Fibroblast of skin of abdomen (primary cell): Measurements from ENCODE around the gene CACNA1B.
"Not testable (repeated sequence)": the region's sequence is repeated elsewhere in the genome, so short reads cannot be mapped to it uniquely, and the experiment has no call there.

ENCODE experiments used
- DNase-seq: peaks from one replicate; pipeline ENCODE4 v3.0.0-alpha.2; 2013

Gene CACNA1B

GRCh38 chr9:138103111-138103848 is 225.7 kb downstream of the CACNA1B start:
- DNase-seq, result no peak

- DNase-seq, result no peak
Measured at GRCh38 chr9:138103849-138104206, 226.2 kb downstream of the CACNA1B start.

- no peak for DNase-seq
Measured at GRCh38 chr9:138104251-138105122, 226.9 kb downstream of the CACNA1B start.

- no peak for DNase-seq
Measured at GRCh38 chr9:138105123-138105415, 227.5 kb downstream of the CACNA1B start.

- DNase-seq, result no peak
Measured at GRCh38 chr9:138105561-138106505, 228.3 kb downstream of the CACNA1B start.

- DNase-seq, result not testable (repeated sequence)
Measured at GRCh38 chr9:138107039-138107438, 229.5 kb downstream of the CACNA1B start.

GRCh38 chr9:138111607-138112006 is 234.0 kb downstream of the CACNA1B start:
- no peak for DNase-seq

GRCh38 chr9:138112090-138112748 is 234.6 kb downstream of the CACNA1B start:
- DNase-seq, result no peak

GRCh38 chr9:138112791-138113600 is 235.4 kb downstream of the CACNA1B start:
- no peak for DNase-seq

- not testable (repeated sequence) for DNase-seq
Measured at GRCh38 chr9:138113701-138114325, 236.2 kb downstream of the CACNA1B start.

GRCh38 chr9:138114501-138115245 is 237.1 kb downstream of the CACNA1B start:
- DNase-seq, result no peak

- DNase-seq, result no peak
Measured at GRCh38 chr9:138115506-138115905, 237.9 kb downstream of the CACNA1B start.

- no peak for DNase-seq
Measured at GRCh38 chr9:138116521-138116920, 238.9 kb downstream of the CACNA1B start.

GRCh38 chr9:138117101-138117750 is 239.6 kb downstream of the CACNA1B start:
- no peak for DNase-seq

- no peak for DNase-seq
Measured at GRCh38 chr9:138117836-138118235, 240.3 kb downstream of the CACNA1B start.

GRCh38 chr9:138118601-138119071 is 241.1 kb downstream of the CACNA1B start:
- no peak for DNase-seq

- DNase-seq, result no peak
Measured at GRCh38 chr9:138119202-138120027, 241.8 kb downstream of the CACNA1B start.

GRCh38 chr9:138120072-138120471 is 242.5 kb downstream of the CACNA1B start:
- no peak for DNase-seq
